ENCODE data around the gene MAP3K20.

GRCh38 chr2:173230181-173230580 is 154.5 kb downstream of the MAP3K20 start:
- no peak for TF ChIP-seq FOXJ3 (CRISPR knock-in tag; IDR thresholded peaks at IDR 0.05)
- no peak for TF ChIP-seq CTCF (IDR thresholded peaks at IDR 0.05)
- no peak for TF ChIP-seq EP300 (IDR thresholded peaks at IDR 0.05; ENCODE audit: borderline replicate concordance in 1 of 2, low read depth in 1 of 2, low read length in 1 of 2)
- TF ChIP-seq IRF3 (IDR thresholded peaks at IDR 0.05; ENCODE audit: low read depth, low read length) = no peak
- TF ChIP-seq REST (IDR thresholded peaks at IDR 0.05; ENCODE audit: low read depth, low read length) = no peak
- no peak for TF ChIP-seq TAF1 (IDR thresholded peaks at IDR 0.05; ENCODE audit: borderline replicate concordance, low read depth, low read length)
- no peak for TF ChIP-seq RCOR1 (IDR thresholded peaks at IDR 0.05; ENCODE audit: low read length)
- TF ChIP-seq PBX3 (IDR thresholded peaks at IDR 0.05) = no peak
- TF ChIP-seq TCF12 (IDR thresholded peaks at IDR 0.05) = no peak
- no peak for TF ChIP-seq USF2 (IDR thresholded peaks at IDR 0.05; ENCODE audit: borderline replicate concordance, low read depth, low read length)
- TF ChIP-seq YY1 (IDR thresholded peaks at IDR 0.05; ENCODE audit: low read depth) = no peak

Measured in SK-N-SH (cell line).